GM18498 (cell line): ENCODE results near the gene APBB2.
"Not testable (repeated sequence)": the region's sequence is repeated elsewhere in the genome, so short reads cannot be mapped to it uniquely, and the experiment has no call there.

Experiments used
- ATAC-seq: cut with Tn5 transposase; IDR thresholded peaks from one replicate; pipeline ENCODE4 v1.9.1; 2021; ENCODE audit warnings: mild to moderate bottlenecking, moderate library complexity; ENCODE audit not compliant: unreplicated experiment

APBB2 gene

DNA sequence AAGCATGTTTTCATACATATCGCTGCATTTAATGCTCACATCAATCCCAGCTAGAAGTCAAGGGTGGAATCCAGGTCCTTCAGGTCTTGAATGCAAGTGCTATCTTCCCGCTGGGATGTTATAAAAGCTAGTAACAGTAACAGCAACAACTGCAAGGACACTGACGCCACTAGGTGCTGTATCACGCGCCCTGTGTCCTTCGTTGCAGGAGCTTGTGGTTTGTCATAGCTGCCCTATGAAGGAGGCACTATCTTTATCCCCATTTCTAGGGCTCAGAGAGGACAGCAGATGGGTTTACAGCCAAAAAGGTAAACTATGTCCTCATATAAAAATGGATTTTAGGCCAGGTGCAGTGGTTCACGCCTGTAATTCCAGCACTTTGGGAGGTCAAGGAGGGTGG is 261.7 kb downstream of the APBB2 start:
- ATAC-seq: no peak

DNA sequence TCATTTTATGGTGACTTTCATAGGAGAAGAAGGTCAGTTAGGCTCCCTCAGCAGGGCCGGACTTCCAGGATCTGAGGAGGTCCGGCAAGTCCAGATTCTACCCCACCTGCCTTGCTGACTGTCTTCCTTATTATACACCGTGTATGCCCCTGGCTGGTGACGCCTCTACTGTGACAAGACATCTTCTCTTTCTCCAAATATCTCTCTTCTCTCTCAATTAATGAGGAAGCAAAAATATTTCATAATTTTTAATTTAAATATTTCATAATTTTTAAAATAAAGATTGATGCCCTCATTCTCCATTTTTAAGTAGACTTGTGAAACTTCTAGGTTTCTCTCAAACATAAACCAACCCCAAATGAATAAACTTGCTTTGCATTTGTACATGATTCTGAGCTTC is 262.1 kb downstream of the APBB2 start:
- ATAC-seq: no peak

DNA sequence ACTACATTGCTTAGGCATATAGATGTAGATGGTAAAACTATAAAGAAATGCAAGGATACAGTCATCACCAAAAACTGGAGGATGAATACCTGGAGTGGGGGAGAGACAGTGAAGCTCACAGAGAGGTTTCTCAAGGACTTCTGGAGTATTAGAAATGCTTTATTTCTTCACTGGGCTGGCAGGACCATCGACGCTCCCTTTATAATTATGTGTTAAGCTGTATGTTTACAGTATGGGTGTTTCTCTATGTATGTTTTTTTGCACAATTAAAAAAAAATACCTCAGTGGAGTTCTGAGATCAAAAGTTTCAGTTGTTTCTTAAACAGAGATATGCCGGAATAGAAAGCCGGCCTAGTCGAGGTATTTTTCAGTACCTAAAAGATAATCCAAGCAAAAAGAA is 263.3 kb downstream of the APBB2 start:
- ATAC-seq: no peak

DNA sequence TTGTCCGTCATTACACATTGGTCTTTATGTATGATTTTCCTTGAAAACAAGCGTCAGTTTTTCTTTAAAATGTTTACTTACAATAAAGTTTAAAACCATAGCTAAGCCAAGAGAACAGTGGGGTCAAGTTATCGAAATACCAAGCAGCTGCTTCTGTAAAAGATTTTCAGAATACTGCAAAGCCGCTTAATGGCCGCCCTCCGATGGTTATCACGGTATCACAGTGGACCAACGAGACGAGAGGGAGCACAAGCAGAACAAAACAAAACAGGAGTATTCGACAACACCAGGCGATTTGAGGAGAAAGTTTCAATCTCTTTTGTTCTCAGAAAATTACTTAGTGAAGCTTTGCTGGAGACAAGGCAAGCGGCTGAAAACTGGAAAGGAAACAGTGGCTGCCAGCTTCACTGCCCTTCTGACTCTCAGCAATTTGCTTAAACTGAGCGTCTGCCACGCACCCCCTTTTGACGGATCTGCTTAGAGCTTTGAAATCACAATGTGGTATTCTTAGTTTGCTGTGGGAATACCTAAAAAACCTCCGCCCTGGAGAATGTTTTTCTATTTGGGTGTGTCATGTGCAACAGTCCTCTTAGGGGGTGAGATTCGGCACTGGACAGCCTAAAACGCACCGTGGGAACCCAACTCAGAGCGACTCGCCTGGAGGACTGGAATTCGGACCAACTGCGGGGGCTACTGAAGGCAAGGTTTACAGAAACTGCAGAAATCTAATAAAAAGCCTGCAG is 264.8 kb downstream of the APBB2 start:
- ATAC-seq: no peak

DNA sequence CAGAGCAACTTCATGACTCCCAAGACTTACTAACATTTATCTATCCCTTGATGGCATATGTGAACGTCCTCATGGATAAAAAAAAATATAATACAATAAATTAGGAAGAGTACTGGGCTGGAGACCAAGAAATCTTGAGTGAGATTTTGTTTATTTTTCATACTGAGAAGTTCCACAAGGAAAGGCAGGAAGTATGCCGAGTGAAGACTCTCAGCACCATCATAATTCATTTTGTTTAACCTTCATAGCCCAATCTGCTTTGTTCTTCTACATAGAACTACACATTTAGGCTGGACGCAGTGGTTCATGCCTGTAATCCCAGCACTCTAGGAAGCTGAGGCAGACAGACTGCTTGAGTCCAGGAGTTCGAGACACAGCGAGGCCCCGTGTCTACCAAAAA is 266.3 kb downstream of the APBB2 start:
- no peak for ATAC-seq

DNA sequence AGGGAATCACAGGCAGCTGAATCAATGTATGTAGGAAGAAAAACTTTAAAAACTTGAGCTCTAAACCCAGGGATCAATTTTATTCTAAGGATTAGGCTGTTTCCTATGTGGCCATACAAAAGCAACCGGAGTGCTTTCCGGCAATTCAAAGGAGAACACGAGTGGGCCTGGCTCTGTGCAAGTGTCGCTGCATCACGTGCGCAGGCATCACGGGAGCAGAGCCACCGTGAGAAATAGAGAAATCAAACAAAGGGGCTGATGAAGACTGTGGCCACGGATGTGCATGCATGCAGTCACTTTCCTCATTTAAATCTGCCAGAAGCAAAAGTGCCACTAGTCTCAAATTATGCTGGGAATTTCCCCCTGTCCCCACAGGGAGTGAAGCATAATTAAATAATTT is 267.7 kb downstream of the APBB2 start:
- no peak for ATAC-seq

DNA sequence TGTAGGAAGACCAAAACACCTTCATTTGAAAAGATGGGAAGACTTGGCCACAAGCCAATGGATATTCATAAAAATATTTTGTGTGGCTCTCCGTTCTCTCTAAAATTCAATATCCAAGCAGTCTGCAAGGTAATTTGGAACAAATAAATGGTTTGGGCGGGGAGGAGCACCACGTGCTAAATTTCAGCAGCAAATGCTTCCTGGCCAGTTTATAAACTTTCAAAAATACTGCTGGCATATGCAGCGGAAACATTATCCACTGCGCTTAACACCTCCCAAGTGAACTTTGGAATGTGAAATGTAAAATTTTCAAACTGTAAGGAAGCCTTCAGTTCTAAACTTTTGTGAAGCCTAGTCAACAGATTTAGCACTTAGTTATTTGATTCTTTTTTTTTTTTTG is 273.6 kb downstream of the APBB2 start:
- ATAC-seq: no peak

DNA sequence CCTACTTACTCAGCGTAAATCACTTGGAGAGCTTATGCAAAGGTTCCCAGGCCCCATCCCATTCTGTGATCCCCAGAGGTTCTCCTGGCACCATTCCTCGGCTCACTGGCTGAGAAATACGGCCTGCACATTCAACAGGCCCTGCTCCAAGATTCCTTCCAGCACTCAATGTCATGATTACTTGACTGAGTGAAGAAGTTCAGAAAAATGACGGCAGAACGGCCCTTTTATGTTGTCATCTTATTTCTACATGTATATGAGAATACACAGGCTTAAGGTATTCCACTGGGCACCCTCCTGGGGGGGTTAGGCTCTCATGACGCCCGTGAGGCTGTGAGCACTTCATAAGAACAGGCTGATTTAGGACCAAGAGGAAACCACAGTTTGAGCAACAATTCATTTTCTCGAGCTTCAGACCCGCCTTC is 274.0 kb downstream of the APBB2 start:
- no peak for ATAC-seq

DNA sequence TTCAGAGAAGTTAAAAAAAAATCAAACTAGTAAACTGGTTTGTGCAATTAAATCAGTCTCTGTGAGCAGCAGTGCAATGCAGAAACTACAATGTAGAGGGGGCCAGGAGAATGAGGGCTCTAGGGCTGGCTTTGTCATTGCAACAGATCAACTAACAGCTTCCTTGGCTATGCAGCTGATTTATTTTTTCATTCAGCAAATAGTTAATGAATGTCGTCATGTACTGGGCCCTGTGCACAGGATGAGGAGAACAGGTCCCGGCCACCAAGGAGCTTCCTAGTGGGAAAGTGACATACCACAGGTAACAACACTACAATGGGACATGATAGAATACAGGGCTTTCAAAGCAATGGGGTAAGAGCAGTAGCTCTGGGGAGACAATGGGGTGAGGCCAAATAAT is 274.5 kb downstream of the APBB2 start:
- no peak for ATAC-seq

DNA sequence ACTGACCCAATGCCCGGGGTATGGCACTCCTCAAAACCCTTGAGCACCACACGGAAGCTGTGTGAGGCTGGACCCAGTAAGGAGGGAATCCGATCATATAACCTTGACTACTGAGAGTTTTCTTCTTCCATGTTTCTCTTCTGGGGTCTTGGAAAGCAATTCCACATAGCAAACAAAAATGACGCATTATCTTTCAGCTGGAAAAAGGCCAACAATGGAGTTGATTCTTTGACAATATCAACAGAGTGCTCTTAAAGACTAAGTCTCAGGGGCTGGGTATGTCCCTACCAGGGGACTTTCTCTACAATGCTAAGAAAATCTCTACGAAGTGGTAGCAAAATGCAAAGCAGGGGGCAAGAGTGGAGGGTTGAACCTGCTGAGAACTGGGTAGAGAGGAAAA is 276.0 kb downstream of the APBB2 start:
- ATAC-seq: no peak

DNA sequence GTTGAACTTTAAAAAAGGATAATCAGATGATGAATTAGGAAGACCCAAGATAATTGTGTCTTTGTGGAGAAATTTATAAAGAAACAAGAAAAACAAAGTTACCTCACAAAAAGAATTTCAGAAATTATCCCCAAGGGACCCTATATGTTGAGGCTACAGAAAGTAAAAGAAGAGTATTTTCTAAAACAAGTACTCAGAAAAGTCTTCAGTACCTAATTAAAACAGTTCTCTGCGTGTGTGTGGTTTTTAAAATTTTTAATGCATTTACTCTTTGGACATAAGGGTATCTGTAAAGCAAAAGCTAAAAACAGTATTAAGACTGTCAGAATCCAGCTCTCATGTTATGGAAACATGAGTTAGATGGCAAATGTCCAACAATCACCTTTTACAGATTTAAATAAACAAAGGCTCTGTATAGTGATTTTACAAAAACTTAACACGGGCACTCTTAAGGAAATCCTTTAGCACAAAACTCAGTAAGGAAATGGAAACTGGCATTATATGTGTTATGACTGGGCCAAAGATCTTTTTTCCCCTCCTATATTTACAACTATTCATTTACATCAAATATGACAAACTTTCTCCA is 277.1 kb downstream of the APBB2 start:
- ATAC-seq: no peak

DNA sequence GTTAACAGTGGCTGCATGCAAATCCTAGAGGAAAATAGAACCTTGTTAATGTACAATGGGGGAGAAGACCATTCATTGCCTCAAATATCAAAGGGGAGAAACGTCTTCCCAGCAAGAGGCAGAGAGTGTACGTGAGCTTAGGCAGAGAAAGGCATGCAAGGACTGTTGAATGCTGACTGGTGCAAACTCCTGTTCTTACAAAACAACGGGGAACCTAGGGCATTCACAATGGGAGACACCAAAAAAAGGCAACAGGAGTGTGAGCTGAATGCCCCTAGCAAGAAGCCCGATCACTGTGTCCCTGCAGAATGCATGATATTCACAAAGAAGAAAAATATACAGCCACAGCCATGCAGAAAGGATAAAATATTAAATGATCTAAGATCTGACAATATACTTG is 279.7 kb downstream of the APBB2 start:
- ATAC-seq: no peak

DNA sequence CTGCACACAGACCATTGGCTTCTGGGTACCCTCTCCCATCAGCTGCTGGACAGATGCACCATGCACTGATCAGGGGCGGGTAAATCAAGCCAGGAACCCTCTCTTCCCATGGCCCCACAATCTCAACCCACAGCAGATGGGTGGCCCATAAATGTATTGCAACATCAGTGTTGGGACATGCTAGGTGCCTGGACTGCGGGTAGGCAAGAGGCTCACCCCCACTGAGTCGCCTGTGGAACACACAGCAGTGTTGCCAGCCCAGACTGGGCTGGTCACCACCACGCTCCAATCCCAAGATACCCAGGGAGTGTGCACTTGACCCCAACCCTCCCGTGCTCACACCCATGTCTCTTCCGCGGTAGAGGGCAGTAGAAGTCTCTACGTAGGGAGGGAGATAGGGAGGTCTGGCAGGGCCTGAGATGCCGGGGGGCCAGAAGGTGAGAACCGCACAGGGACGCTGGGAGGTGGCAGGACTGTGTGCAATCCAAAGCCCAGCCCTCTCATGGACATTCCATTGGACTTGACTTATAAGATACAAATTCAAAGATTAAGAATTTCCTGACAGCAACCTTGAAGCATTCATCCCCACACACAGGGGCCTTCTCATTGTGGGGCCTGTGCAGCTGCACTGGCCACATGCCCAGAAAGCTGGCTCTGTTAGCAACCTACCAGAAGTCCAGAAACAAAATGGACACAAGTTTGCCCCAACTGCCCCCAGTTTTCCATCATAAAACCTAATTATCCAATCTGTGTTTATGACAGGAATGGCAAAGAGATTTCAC is 280.9 kb downstream of the APBB2 start:
- ATAC-seq: no peak

DNA sequence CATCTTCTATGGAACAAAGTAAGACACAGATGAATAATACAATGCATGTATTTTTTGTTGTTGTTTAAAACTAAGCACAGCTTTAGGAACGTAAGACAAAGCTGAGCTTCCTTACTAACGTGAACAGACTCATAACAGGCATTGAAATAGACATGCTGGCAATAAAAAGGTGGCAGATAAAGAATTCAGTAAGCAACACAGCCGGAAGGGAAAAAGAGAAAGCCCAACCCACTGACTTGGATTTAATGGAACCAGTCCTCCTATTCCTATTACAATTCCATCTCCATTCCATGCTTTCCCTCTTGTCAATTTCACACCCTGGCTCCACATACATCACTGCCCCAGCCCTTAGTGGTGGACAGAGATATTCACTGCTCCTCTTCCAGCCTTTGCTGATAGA is 282.5 kb downstream of the APBB2 start:
- no peak for ATAC-seq

DNA sequence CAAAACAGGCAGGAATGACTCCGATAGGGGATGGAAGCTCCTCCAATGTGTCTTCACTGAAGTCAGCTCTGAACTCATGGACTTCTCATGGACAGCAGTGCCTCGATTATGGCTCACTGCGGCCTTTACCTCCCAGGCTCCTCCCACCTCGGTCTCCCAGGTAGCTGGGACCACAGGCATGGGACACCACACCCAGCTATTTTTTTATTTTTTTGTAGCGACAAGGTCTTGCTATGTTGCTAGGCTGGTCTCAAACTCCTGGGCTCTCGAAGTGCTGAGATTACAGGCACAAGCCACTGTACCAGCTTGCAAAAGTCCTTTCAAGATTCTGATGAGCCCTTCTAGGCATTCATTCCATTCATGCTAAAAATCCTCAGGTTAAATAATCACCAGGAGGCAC is 283.1 kb downstream of the APBB2 start:
- ATAC-seq: no peak

DNA sequence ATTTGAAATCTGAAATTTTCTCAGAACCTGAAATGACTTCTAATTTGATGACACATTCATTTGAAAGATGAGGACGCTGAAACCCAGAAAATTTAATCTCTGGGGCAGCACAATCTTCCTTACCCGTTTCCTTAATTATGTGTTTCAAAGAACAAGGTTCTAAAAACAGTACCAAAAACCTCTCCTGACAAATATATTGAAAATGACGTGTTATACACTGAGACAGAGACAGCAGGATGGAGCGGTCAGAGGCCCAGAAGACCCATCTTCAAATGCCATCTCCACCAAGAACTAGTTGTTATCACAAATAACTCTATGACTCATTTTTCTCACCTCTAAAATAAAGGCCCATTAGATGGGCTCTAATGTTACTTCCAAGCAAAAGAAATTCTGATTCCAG is 287.3 kb downstream of the APBB2 start:
- ATAC-seq: no peak

DNA sequence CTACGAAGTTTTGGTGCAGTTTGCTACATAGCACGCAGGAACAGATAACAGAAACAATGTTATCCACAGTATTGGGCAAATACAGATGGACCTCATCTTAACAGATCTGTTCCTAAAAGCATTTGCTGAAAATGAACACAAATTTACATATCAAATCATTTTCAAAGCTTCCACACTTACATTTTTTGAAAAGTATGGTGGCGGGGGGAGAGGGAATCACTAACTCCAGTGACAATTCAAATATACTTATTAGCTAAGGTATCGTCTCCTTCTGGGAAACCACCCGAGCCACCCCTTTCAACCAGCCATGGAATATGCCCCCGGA is 289.6 kb downstream of the APBB2 start:
- ATAC-seq: no peak

DNA sequence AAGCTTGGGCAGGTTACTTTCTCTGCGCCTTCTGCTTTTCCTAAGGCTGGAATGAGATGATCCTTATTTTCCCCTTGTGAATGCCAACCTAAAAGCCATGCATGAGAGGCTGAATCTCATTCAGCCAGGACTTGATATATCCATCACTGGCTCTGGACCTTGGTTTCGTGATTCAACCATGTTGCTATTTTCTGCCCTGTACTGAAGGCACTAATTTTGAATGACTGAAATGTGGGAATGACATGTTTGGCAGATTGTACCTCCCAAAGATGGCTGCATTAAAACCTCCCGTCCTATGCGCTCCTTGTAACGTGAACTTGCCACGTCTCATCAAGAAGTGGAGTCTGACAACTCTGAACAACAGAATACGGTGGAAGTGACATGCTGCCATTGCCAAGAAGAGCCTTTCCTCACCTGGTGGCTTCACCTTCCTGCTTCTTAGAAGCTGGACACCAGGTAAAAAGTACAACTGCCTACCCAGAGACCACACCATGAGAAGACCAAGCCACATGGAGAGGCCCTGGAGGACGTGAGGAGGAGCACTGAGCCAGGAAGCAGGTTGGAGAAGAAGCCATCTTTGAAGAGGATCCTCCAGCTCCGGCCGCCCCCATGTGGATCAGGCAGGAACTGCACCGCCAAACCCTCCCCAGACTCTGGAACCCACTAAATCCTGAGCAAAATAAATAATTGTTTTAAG is 290.1 kb downstream of the APBB2 start:
- peak; percentile 79 for ATAC-seq

DNA sequence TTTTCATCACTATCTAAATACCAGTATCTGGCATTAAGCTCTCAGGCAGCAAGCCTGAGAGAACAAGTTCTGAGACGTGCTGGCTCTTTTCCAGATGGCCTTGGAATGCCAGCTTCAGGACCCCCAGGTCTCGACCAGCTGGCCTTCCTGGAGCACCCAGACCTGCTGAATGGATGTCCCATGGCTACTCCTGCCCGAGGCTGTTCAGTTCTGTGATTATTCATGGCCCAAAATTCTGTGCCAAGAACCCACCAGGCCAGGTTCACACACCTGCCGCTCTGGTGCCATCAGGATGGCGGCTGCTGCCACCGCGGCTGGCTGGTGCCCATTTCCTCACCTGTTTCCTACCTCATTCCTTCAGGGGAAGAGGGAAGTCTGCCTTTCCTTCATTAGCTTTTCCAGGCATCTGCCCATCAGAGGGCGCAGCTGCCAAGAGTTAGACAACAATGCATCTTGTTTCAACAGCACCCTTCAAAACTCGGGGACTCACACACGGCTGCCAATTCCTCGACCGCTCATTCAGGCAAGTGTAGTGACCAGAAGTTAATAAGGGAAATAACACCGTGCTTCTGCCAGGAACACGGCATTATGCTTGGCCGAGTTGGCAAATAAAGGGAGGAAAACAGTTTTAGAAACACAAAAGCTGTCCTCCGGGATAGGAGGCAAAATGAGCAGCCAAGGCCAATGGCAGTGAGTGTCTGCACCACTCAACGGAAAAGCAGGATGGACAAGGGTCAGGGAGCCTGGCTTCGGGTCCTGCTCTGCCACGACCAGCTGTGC is 290.8 kb downstream of the APBB2 start:
- no peak for ATAC-seq

DNA sequence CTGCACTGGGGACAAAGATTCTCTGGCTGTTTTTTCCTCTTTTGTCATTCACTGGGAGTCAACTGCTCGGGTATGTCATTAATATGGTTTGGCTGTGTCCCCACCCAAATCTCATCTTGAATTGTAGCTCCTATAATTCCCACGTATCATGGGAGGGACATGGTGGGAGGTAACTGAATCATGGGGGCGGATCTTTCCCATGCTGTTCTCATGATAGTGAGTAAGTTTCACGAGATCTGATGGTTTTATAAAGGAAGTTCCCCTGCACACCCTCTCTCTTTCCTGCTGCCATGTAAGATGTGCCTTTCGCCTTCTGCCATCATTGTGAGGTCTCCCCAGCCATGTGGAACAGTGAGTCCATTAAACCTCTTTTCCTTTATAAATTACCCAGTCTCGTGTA is 294.4 kb downstream of the APBB2 start:
- not testable (repeated sequence) for ATAC-seq

DNA sequence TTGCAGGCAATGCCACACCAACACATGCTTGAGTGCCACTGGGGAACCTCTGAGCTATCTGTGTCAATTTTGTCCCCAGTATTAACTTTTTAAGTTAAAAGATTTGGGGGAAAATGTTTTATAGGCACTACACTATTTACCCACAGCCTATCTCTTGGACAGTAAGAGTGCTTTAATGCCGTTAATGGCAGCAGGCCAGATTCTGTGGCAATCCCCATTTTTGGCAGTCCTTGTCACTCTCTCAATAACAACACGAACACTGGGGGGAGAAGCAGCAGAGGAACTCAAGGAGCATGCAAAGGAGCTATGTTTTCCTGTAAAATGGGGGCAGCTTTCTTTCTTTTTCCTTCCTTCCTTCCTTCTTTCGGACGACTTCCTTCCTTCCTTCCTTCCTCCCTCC is 296.0 kb downstream of the APBB2 start:
- ATAC-seq: no peak
